ENCODE results near the gene DMD.

The DMD gene

DNA sequence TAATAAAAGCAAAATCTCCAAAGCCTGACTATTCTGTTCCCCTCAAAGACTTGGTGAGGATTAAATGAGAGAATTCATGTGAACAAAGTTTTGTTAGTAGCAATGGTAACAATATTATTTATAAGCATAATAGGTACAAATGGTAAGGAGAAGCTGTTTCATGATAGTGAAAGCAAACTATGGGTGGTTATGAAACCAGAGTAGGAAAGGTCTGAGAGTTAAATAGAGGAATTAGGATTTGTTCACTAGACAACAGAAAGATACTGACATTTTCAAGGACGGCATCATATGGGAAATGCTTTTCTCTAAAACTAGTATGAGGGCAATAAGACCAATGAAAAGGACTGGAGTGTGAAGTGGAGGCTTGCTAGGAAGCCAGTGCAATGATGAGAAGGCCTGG lies 2010.9 kb downstream of the DMD start:
- no peak for DNase-seq

DNA sequence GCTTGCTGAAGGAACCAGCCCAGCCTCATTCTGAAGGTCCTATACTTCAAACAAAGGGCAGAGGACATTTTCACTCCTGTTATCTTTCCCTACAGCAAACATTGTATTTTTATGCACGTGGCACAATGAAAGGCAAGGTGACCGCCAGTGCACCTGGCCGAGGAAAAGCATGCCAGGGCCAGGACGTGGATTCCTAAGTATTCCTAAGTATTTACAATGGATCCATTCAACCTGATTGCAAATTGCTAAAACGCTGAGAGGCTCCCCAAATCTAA lies 2011.6 kb downstream of the DMD start:
- no peak for DNase-seq

DNA sequence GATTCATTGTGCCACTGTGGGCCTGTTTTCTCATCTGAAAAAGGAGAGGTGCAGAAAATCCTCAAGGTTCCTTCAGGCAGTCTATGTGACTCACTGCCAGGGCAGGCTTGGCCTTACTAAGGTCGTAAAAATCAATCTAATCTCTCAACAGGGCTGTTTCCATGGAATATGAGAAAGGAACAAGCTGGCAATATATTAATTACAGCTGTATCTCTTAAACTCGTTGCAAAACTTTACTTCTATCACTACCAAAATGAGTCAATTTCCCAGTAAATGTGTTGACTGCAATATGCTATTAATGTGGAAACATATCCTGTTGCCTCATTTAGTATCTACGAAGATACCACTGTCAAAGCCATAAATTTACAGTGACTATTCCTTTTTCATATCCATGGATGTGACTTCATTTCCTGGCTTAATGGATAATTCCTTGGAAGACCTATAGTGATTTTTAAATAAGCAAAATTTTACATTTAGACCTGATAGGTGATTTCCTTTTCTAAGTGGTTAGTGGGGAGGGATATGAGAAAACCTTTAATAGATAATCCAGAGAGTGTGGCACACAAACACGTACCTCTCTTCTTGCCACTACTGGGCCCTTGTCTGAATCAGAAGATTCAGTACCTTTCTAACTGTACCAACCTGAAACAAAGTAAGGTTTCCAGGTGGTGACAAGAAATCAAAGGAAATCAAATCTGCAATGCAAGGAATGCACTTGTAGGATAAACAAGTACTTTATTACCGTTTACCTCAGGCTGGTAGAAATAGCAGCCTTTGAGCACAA lies 2012.1 kb downstream of the DMD start:
- no peak for DNase-seq

DNA sequence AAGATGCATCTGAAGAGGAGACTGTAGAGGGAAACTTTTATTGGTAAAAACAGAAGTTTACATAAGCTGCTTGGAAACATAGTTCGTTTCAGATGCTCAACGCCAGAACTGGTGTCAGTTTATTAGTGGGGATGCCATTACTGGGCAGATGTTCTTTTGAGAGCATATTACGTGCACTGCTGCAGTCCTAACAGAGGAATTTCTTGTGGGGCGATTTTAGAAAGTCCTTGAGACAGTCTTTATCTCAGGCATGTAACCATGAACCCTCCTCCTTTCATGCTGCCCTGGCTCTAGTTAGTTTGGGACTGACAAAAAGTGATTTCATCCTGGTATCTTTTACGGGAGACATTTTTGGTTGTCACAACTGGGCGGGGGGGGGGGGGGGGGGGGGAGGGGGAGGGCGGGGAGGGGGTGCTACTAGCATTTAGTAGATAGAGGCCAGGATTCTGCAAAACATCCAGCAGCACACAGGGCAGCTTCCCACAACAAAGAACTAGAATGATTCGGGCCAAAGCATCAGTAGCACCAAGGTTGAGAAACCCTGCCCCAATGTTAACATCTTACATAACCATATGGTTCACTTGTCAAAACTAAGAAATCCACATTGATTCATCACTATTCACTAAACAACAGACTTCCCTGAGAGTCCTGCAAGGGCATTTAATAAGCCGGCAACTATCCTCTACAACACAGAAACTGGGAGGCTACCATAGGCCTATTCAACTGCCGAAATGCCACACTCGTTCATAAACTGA lies 2021.0 kb downstream of the DMD start:
- no peak for DNase-seq

DNA sequence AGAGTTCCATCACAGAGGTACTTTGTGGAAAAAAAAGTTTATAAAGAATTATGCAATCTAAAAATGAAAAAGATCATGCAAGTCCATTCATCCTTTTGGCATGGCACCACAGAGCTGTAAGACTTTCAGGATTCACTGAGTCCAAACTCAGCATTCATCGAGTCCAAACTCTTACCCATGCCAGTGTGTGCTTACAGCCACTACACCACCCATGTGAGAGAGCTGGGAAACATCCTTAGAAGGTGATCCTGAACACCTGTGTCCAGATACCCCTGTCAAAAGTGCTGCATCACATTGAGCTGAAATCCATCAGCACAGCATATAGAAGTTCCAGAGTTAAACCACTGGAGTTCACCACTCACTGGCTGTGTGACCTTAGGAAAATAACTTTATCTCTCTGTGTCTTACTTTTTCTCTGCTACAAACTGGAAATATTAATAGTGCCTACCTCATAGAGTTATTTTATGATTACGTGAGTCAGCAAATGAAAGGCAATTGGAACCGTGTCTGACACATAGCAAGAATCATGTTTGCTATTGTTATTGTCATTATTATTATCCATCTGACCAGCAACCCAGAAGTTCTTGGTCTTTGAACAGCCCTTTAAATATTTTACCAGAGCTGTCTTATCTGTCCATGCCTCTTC lies 2024.5 kb downstream of the DMD start:
- no peak for DNase-seq

DNA sequence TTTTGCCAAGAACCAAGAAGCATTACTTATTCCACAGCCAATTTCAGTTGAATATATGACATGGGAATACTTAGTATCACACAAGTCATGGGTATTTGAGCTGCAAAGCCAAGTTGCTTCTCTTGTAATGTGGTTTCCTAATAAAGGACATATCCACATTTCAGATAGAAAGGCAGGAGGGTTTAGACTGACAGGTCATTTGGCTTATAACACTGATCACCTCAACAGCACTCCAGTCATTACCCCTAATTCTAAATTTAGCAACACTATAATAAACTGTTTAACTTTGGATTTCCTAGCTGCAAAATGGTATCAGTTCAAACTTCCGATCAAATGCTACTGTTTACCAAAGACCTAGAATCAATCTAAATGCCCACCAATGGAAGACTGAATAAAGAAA lies 2025.5 kb downstream of the DMD start:
- no peak for DNase-seq

DNA sequence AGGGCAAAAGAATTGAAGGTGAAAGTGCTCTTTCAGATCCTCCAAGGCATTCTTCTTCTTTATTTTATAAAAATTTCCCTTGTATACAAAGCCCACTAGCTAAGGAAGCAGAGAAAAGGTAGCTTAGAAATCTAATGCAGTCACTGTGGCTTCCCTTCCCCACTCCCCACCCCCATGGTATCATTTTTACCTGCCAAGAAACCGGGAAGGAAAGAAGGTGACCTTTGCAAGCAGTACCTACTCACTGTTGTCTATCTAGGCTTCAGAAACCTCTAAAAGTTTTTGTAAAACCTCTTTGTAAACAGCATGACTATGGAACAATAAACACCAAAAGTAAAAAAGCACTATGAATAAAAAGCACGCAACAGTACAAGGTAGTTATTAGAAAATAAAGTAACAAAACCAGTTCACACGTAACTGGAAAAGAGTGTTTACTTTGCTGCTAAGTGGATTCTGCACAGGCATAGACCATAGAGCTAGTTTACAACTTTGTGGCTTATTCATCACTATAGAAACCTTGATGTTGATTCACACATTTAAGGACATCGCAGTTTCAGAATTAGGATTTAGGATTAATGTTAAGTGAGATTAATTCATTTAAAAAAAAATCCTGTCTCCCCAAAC lies 2029.9 kb downstream of the DMD start:
- no peak for DNase-seq

DNA sequence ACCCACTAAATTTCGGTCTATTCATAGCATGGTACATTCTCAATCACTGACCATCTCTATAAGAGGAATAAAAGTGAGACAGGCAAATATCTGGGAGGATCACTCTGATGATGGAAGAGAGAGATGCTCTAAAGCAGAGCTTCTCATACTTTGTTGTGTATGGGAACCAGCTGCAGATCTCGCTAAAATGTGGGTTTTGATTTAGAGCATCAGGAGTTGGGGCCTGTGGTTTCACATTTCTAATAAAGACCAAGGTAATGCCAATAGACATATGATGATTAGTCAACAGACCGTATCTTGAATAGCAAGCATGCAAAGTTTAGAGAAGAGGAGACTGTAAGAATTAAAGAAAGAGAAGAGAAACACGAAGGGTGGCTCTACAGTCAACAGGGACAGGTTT lies 2032.1 kb downstream of the DMD start:
- DNase-seq: no peak

DNA sequence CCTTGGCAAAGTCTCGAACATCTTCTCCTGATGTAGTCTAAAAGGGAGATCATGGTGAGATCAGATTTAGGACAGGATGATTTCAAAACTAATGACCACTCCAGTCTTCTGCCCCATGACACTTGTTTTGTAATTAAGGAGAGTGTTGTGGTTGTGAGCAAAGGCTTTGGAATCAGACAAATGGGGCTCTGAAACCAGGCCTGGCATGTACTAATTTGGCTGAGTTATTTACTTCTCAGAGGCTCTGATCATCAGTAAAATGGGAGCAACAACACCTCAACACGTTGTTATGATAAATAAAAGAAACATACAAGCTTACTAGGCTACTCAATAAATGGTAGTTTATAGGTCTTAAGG lies 2032.6 kb downstream of the DMD start:
- DNase-seq: no peak

DNA sequence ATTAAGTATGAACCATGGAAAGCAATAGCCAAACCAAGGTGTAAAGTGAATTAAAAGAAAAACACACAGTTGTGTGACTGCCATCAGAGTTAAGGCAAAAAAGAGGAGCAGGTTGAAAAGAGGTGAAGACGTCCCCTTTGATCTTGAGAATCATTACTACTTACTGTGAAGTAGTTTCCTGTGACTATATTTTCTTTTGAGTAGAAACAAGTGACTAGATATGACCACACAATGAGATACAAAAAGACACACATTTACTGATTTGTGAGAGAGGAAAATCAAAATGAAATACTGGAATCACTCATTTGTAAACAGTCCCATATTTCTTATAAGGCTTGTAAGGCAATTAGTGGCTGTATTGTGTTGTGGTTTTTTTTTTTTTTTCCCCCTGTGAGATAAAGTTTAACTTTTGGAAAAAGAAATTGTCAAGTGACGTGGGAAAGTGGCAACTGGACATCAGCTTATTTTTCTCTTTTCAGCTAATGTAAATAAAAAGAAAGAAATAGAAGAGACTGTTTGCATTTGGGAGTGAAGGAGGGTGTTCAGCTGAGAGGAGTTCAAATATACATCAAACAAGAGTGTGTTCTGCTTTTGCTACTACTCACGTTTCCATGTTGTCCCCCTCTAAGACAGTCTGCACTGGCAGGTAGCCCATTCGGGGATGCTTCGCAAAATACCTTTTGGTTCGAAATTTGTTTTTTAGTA lies 2033.1 kb downstream of the DMD start:
- DNase-seq: no peak

DNA sequence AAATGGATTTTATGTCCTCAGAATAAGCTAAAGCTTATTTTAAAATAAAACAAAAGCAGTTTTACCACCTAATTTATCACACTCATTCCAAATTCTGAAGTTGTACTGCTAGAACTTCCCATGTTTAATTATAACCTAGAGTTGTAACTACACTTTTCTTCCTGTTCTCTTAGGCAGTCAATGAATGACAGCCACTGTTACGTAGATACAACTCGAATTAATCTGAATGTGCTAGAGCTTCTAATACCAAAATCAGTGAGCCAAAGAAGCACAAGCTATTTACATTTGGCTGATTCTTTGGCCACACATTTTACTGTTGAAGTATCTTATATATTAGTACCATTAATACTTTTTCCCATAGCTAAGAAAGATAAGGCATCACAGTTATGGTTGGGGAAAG lies 2040.6 kb downstream of the DMD start:
- no peak for DNase-seq

DNA sequence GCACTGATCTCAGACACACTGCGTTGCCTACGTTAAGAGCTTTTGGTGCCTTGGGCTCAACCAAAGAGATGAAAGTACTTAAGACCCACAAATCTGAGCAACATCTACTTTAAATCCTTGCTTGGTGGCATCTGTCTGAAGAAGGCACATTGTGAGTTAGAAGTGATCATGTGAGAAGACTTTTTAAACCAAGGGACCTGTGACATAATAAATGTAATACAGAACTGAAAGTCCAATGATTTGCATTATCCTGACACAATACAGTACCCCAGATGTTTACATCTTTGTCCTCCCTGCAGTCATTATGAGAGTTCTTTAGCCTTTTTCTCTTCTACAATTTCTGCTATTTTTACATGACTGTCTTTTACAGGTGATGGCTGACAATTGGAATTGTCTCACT lies 2042.8 kb downstream of the DMD start:
- no peak for DNase-seq

DNA sequence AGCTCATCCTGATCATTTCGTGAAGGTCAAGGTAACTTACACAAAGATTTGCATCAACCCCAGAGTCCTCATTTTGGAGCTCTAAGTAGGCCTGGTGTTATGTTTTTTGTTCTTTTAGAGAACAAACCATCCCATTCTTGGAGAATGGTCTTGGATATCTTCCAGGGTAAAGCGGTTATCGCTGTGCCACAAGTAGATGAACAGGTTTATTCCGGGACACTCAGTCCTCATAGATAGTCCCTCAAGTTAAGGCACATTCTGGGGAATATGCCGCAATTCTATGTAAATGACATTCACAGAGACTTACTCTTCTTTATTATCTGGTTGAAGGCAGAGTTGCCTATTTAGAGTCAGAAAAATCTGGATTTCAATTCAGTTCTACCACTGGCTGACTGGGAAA lies 2044.5 kb downstream of the DMD start:
- no peak for DNase-seq

DNA sequence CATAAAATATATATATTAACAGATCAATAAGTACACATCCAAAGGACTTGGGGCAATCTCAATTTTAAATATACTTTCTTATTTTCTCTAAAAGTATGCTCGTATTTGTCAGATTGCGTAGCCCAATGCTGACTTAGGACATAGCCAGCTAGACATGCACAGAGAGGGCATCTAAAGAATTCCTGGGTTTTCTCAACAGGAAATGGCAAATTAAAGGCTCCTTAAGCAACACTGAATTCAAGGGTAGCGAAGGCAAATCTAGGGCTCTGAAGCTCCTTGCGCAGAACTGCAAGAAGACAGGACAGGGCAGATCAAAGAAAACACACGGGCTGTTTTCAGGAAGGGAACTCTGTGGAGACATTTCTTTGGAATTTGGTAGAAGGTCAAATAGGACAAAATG lies 2044.9 kb downstream of the DMD start:
- DNase-seq: no peak

DNA sequence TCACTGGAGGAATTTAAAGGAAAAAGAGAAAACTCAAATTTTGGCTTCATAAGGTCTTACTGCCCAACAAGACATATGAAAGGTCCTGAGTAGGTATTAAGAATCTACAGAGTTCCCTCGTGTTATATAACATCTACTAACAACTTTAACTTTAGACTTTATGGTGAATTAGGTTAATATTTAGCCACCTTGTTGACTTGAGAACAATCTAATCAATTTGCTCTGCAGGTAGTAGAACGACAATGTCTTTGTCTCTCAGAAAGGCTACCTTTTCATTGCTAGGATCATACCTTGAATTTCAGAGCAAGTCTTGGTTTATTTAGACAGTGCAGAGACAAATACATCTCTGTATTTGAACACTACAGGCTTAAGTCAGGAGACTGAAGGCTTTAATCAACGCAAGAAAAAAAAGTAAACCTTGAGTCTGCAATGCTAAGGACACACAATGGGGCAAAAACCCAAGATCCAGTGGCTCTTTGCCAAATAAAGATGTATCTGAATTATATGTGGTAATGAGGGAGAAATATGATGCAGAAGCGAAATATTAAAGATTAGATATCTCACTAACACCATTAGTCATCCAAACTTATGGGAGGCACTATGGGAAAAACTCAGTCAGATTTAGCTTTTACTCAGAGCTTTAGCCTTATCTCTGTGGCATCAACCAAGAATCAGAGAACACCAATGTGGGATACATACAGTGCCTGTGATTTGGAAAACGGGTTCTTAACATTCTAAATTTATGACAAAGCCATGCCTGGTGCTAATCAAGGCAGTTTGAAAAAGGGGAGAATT lies 2045.9 kb downstream of the DMD start:
- DNase-seq: no peak

DNA sequence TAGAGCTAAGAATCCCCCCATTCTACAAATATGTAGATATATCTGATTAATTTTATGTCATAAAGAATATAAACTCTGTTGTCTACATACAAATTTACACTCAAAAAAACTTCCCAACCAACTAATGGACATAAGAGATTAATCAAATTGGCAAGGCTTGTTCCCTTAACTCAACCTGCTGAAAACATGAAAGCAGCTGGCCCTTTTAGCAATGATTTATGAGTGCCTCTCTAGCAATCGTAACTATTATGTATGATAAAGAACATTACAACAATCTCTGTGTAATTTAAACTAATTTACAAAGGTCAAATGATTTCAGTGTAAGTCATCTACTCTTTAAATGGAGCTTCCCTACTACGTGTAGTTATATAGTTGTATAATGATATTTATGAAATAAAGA lies 2056.4 kb downstream of the DMD start:
- DNase-seq: no peak

DNA sequence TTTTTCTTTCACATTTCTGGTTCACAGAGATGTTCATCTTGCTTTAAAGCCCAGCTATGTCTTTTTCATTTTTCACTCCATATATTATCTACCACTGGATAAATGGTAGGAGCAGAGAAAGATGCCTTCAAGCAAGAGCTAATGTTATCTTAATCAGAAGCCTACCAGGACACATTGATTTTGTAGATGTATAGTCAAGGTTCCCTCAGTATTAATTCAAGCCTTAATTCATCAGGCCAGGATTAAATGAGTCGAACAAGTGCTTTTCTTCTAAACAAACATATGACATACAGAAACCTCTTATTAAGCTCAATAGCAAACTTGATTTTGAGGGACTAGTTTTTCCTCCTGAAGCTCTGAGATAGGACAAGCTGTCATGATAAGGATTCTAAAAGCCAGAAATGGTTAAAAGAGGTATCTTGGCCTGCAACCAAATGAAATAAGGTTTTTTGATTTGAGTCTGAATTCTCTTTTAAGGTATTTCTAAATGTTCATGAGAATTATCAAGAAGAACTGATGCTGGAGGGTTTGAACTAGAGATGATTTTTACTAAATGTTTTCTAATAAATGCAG lies 2057.8 kb downstream of the DMD start:
- no peak for DNase-seq

DNA sequence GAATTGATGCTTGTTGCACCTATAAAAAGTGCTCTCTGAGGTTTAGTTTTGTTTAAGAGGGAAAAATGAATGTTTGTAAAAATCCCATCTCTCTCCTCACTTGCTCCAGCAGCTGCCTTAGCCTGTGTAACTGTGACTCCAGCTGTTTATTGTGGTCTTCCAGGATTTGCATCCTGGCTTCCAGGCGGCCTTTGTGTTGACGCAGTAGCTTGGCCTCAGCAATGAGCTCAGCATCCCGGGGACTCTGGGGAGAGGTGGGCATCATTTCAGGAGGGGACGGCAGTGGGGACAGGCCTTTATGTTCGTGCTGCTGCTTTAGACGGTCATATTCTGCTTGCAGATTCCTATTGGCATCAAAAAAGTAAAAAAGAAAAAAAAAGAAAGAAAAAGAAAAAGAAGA lies 2064.2 kb downstream of the DMD start:
- DNase-seq: no peak

DNA sequence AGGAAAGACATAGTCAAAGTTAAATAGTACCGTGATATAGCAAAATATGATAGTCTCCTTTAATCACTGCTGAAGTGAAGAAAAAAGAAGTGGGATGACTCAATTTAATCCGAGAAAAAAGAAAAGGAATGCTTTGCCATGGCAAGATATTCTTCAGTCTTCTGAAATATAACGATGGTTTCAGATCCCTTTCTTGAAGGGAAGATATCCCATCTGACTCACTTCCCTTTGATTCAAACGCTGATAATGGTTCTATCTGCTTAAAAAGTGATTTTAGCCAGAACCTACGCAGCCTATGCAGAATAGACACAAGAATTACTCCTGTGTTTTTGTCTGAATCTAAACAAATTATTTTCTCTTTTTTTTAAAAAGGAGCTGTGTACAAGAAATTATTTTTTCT lies 2071.4 kb downstream of the DMD start:
- DNase-seq: no peak

DNA sequence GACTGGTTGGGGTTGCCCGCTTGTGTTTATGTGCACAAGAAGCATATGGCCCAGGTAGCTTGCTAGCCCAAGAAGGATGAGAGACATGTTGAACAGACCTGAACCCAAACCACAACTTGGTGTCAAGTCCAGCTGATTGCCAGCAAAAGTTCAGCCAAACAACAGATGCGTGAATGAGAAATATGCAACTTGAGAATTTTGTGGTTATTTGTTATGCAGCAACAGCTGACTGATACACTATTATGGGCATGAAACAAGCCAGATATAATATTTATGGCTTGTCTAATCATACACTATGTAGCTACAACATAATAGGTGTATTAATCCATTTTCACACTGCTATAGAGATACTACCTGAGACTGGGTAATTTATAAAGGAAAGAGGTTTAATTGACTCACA lies 2073.2 kb downstream of the DMD start:
- DNase-seq: no peak

DNA sequence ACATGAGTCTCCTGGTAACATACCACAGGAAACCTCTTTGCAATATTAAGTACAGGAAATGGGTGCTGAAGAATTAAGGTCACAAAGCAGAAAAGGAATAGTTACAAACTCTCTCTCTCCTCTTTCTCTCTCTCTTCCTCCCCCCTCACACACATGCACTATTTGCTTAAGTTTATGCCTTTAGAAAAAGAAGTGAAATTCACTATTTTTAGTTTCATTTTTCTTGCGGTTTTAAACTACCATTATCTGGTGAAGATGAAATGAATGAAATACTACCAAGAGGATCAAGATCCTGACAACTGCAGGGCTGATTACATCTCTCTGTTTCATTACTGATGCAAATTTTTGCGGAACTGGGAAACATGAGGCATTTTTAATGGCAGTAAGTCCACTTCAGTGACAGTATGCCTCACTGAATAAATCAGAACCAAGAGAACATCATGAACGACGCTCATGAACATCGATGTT lies 2075.2 kb downstream of the DMD start:
- no peak for DNase-seq

DNA sequence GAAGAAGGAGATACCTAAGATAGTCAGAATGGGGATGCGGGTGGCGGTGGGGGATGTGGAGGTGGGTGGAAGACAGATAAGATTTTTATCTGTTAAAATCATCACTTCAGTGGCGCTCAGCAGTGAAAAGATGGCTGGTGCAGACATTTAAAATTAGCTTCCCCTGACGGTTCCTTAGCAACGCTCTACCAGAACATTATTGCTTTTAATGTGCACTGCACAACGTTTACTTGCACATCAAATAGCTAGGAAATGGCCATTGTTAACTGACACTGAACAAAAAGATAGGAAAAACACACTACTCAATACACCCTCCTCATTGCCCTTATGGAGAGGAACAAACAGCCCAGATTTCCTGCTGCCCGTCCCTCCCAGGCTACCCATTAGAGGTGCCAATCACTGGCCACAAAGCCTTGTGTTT lies 2078.5 kb downstream of the DMD start:
- peak in 1 of 2 donors; percentile 1 for DNase-seq

All from stimulated activated CD4-positive, alpha-beta T cell treated with anti-CD3 and anti-CD28 coated beads, Interleukin-2, amount 100 ng/mL, for 24 hours (primary cell).